Right atrium auricular region (tissue), 2 donors: ENCODE measurements around the gene AURKA. TPM values are rescaled to one million over a fixed set of nuclear protein-coding genes. Genes with fewer than 3 reads are reported as not detected.

Experiments used
- DNase-seq: peaks from one replicate; pipeline ENCODE4 v3.0.0-alpha.2; 2019; ENCODE audit warnings: low spot score
- H3K27ac ChIP-seq, 2 donors: fragments of 200-600 bp; sonication (generic); 1 replicate in 1 of 2; 2 replicates in 1 of 2; pipeline ENCODE4 v1.5.1; 2016 to 2019
- H3K27me3 ChIP-seq, 2 donors: fragments of 200-600 bp; sonication (generic); one replicate each; pipeline versions ENCODE4 v1.5.1 to v1.6.0; 2017 to 2019
- H3K36me3 ChIP-seq: fragments of 200-600 bp; sonication (generic); one replicate; pipeline ENCODE4 v1.5.1; 2016
- H3K4me1 ChIP-seq, 2 donors: fragments of 200-600 bp; sonication (generic); one replicate each; pipeline versions ENCODE4 v1.5.1 to v1.6.0; 2017 to 2019
- H3K4me3 ChIP-seq, 2 donors: fragments of 200-600 bp; sonication (generic); 1 replicate in 1 of 2; 2 replicates in 1 of 2; pipeline ENCODE4 v1.5.1; 2017 to 2019; ENCODE audit warnings: mild to moderate bottlenecking in 1 of 2, moderate library complexity in 1 of 2
- H3K9me3 ChIP-seq, 2 donors: fragments of 200-600 bp; sonication (generic); one replicate each; pipeline ENCODE4 v1.5.1; 2019
- total RNA-seq, 2 donors: library from RNA; depleted of rRNA; stranded (reverse); fragments of >200 nt; gene quantifications; one replicate each; pipeline ENCODE4 v1.1.0, GENCODE V29; 2016
- TF ChIP-seq, protein P1 (sequence below), 2 donors: fragments of 200-600 bp; sonication (generic); IDR thresholded peaks; one replicate each; pipeline ENCODE4 v1.5.1; 2019; ENCODE audit warnings: antibody characterized with exemption in 2 of 2

AURKA gene
- total RNA-seq, 2 donors from 2014 or later = 2.0 to 7.6 TPM

GRCh38 chr20:56420940-56421688, 29.1 kb upstream of the AURKA start:
- Histone ChIP-seq H3K27ac (no peak overlapping the region), H3K9me3 (no peaks in the 10 kb centered on the region), H3K27me3 (no peaks in the 10 kb centered on the region), H3K36me3 (no peaks in the 10 kb centered on the region), H3K4me1 (peaks cover 0 to 12% of the 10 kb centered on the region in 2 donors), H3K4me3 (no peak overlapping the region)
- no peak for DNase-seq
- TF ChIP-seq, protein P1, sequence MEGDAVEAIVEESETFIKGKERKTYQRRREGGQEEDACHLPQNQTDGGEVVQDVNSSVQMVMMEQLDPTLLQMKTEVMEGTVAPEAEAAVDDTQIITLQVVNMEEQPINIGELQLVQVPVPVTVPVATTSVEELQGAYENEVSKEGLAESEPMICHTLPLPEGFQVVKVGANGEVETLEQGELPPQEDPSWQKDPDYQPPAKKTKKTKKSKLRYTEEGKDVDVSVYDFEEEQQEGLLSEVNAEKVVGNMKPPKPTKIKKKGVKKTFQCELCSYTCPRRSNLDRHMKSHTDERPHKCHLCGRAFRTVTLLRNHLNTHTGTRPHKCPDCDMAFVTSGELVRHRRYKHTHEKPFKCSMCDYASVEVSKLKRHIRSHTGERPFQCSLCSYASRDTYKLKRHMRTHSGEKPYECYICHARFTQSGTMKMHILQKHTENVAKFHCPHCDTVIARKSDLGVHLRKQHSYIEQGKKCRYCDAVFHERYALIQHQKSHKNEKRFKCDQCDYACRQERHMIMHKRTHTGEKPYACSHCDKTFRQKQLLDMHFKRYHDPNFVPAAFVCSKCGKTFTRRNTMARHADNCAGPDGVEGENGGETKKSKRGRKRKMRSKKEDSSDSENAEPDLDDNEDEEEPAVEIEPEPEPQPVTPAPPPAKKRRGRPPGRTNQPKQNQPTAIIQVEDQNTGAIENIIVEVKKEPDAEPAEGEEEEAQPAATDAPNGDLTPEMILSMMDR (IDR thresholded peaks at IDR 0.05) = no peak

DNA sequence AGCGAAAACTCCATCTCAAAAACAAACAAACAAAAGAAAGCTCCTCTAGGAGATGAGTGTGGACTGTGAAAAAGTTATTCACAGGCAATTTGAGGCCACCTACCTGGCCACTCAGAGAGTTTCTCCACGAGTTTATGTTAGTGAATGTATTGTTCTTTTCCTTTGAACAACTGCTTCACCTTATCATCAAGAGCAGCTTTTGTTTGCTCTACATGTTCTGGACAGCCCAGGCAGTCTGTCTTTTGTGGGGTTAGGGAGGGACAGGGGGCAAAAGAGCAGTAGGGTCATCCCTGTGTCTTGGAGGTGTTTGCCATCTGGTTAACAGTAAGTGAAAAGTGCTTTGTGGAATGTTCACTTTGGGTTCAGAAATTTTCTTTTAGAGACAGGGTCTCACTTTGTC, 28.0 kb upstream of the AURKA start:
- no peak for DNase-seq

DNA sequence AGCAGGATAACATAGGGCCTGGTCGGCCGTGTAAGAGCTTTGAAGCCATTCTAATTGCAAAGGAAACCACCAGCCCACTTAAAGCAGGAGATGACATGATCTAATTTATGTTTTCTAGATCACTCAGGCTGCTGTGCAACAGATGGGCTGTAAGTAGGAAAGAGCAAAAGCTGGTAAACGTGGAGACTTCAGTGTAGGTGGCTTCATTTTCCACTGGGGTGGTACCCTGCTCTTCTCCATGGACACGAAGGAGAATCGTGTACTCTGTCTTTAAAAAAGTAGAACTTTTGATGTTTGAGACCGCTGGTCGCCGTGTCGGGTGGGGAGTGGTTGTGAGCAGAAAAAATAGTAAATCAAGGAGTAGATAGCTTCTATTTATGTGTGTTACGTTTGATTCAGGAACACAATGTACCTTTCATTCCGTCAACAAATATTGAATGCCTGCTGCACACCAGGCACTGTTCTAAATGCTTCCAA, 26.4 kb upstream of the AURKA start:
- TF ChIP-seq, protein P1 (IDR thresholded peaks at IDR 0.05) = no peak
- no peaks in the 10 kb centered on the region for H3K27me3 ChIP-seq
- peak overlapping the region; percentile 56 to 61 for H3K27ac ChIP-seq
- no peak overlapping the region for H3K4me3 ChIP-seq
- no peaks in the 10 kb centered on the region for H3K9me3 ChIP-seq
- H3K4me1 ChIP-seq = peaks cover 0 to 12% of the 10 kb centered on the region in 2 donors
- DNase-seq = peak; percentile 51
- no peaks in the 10 kb centered on the region for H3K36me3 ChIP-seq

More for the DNA sequence above, 28.0 kb upstream of the AURKA start:
- H3K4me1 ChIP-seq = peaks cover 0 to 12% of the 10 kb centered on the region in 2 donors
- TF ChIP-seq, protein P1 (IDR thresholded peaks at IDR 0.05) = no peak
- peak overlapping the region in 1 of 2 donors; percentile 61 for H3K27ac ChIP-seq
- H3K9me3 ChIP-seq = no peaks in the 10 kb centered on the region
- no peaks in the 10 kb centered on the region for H3K36me3 ChIP-seq
- H3K4me3 ChIP-seq = no peak overlapping the region
- H3K27me3 ChIP-seq = no peaks in the 10 kb centered on the region

- Histone ChIP-seq H3K9me3 (no peaks in the 10 kb centered on the region), H3K27ac (peak overlapping the region; percentile 56 to 61), H3K27me3 (no peaks in the 10 kb centered on the region), H3K4me1 (peaks cover 0 to 11% of the 10 kb centered on the region in 2 donors), H3K36me3 (no peaks in the 10 kb centered on the region), H3K4me3 (no peak overlapping the region)
- DNase-seq = peak; percentile 30
- TF ChIP-seq, protein P1 (IDR thresholded peaks at IDR 0.05) = no peak
Measured at GRCh38 chr20:56417911-56418310, 25.9 kb upstream of the AURKA start.

DNA sequence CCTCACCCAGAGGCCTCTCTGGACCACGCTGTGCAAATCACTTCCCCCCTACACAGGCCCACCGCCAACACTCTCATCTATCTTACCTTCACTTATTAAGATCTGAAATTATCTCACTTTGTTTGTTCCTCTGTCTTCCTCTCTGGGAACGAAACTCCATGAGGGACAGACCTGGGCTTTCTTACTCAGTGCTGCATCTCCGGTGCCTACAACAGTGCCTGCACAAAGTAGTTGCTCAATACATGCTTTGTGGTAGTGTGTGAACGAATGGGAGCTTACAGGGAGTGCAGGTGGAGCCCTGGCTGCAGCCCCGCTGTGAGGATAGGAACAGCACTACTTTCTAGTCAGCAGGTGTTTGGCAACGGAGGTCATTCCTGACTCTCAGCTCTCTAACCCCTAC, 25.4 kb upstream of the AURKA start:
- no peak overlapping the region for H3K27ac ChIP-seq
- H3K27me3 ChIP-seq = no peaks in the 10 kb centered on the region
- TF ChIP-seq, protein P1 (IDR thresholded peaks at IDR 0.05) = no peak
- H3K36me3 ChIP-seq = no peaks in the 10 kb centered on the region
- no peaks in the 10 kb centered on the region for H3K9me3 ChIP-seq
- peaks cover 0 to 10% of the 10 kb centered on the region in 2 donors for H3K4me1 ChIP-seq
- DNase-seq = peak; percentile 34
- no peak overlapping the region for H3K4me3 ChIP-seq
